Measurements from ENCODE around the gene MDP1.

Gene MDP1

DNA sequence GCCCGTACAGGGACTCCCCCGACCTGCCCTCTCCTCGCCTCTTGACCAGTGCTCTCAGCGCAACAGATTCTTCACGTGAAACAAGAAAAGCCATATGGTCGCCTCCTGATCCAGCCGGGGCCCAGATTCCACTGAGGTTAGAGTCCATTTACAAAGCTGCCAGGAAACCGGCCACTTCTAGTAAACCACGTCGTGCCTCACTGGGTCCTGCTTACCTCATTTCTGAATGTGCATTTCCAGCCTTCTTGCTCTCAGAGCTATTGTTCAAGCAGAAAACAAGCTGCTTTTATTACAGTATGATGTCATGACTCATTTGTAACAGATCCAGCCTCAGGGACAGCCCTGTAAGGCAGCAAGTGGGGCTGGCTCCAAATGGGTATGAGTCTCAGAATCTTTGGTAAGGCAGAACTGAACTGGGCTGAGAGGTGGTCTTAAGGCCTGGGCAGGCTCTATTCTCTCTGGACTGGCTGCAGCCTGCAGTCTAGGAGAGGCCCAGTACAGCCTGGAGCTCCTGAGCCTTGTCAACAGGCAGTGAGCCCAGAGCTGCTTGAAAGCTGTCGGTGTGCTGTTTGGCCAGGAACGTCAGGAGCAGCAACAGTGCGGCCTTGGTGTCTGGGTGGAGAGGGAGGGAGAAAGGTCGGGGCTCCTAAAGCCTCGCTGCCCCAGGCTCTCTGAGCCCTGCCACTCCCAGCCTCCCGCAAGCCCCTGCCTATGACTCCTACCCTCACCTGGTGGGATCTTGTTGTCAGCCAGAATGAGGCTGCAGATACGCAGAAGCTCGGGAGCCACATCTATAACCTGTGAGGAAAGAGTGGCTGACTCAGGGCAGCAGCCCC lies 35.7 kb downstream of the MDP1 start:
- DNase-seq (ENCODE audit: low read depth) = no peak

DNA sequence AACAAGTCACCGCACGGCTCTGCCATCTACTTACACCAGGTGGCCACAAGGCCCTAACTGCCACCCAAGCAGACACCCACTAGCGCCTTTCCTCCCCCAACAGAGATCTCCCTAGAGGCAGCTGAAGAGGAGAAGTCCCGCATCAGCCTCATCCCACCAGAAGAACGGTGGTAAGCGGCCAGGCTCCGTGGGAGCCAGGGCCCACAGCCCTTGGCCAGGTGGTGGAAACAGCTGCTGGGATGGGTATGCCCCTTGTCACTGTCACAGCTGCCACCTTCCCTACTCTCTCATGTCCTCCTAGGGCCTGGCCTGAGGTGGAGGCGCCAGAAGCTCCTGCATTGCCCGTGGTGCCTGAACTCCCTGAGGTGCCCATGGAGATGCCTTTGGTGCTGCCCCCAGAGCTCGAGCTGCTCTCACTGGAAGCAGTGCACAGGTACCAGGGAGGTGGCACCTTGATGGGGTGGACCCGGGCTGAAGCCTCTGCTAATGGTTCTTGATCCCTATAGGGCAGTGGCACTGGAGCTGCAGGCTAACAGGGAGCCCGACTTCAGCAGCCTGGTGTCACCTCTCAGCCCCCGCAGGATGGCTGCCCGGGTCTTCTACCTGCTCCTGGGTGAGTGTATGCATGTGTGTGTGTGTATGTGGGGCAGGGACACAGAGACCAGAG lies 36.4 kb downstream of the MDP1 start:
- no peak for DNase-seq (ENCODE audit: low read depth)

DNA sequence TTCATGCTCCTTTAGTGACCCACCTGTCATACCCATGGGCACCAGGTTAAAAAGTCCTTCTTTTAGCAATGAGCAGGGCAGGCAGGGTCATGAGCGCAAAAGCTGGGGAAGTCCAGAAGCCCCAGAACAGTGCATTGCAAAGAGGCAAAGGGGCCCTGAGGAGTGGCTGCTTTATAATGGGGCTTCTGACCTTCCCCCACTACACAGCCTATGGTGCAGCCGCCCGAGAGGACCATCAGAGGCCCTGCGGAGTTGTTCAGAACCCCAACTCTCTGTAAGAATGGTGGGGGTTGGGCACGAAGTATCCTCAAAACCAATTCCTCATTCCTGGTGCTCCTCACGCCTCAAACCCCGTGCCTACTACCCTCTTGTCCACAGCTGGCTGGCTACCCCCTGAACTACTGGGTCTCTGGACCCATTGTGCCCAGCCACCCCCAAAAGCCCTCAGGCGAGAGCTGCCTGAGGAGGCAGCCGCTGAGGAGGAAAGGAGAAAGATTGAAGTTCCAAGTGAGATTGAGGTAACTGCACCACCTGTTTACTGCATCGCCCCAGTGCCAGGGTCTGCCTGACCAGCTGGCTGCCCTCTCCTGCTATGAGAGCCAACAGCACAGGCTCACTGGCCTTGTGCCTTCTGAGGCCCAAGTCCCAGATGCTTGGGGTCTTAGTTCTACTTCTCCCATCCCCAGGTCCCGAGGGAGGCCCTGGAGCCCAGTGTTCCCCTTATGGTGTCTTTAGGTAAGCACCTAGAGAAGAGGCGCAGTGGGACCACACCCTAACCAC lies 37.3 kb downstream of the MDP1 start:
- no peak for DNase-seq (ENCODE audit: low read depth)

DNA sequence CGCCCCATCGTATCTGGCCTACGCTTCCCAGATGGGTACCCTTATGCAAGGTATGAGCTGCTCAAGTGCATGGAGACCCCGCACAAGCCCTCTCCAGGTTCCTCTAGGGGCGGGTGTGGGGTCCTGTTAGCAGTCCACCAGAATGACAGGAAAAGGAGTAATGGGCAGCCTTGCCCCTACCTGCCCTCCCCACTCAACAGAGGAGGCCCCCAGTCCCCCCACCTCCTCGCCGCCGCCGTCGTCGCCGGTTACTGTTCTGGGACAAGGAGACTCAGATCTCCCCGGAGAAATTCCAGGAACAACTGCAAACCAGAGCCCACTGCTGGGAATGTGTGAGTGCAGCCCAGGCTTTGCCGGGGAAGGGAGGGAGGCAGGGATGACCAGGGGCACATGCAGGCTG lies 38.0 kb downstream of the MDP1 start:
- no peak for DNase-seq (ENCODE audit: low read depth)

- no peak for DNase-seq (ENCODE audit: low read depth)
These were observed 38.6 kb downstream of the MDP1 start for GRCh38 chr14:24177041-24177825.

- DNase-seq (ENCODE audit: low read depth) = no peak
These were observed 39.3 kb downstream of the MDP1 start for GRCh38 chr14:24176599-24176998.

GRCh38 chr14:24172871-24173281 lies 43.0 kb downstream of the MDP1 start:
- no peak for DNase-seq (ENCODE audit: low read depth)

- DNase-seq (ENCODE audit: low read depth) = no peak
These were observed 43.5 kb downstream of the MDP1 start for GRCh38 chr14:24172261-24172860.

GRCh38 chr14:24171422-24172260 lies 44.2 kb downstream of the MDP1 start, which contains the start of gene REC8:
TSS of gene REC8 (plus strand) at chr14:24172080. CDS start at chr14:24172553, 473 bp downstream.
- DNase-seq (ENCODE audit: low read depth) = peak; percentile 72

DNA sequence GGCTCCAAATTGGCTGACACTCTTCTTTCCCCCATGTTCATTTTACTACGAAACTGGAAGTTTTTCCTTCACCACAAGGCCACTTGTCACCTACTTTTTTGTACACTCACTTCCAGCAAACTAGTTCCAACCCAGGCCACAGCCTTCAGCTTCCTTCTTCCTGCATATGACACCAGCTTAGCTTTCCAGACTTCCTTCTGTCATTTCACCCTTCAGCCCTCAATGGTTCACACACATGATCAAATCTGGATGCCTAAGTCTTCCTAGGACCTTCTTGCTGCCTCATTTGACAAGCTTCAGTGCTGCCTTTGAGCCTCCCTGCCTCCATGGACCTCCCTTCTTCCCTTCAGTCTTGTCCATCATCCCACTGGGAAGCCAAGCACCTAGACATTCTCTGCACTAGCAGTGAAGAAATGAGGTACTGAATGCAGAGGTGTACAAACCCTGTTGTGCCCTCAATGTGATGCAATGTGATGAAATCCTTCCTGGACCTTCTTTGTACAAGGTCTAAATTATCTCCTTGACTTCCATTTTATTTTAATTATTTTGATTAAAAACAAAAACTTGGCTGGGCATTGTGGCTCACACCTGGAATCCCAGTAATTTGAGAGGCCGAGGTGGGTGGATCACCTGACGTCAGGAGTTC lies 48.3 kb downstream of the MDP1 start:
- no peak for DNase-seq (ENCODE audit: low read depth)

DNA sequence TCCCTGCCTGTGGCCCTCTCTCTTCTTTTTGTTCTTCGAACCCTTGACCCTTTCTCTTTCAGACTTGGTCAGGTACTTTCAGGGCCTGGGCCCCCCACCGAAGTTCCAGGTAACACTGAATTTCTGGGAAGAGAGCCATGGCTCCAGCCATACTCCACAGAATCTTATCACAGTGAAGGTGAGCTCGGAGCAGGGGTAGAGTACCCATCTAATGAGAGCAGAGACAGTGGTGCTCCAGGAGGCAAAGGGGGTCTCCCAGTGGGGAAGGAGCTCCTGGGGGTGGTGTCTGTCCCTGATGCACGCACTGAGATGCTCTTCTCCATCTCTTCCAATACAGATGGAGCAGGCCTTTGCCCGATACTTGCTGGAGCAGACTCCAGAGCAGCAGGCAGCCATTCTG lies 50.1 kb downstream of the MDP1 start:
- no peak for DNase-seq (ENCODE audit: low read depth)

GRCh38 chr14:24164518-24164991 lies 51.3 kb downstream of the MDP1 start:
- no peak for DNase-seq (ENCODE audit: low read depth)
